ENCODE results near the gene PCED1A.

PCED1A gene

DNA sequence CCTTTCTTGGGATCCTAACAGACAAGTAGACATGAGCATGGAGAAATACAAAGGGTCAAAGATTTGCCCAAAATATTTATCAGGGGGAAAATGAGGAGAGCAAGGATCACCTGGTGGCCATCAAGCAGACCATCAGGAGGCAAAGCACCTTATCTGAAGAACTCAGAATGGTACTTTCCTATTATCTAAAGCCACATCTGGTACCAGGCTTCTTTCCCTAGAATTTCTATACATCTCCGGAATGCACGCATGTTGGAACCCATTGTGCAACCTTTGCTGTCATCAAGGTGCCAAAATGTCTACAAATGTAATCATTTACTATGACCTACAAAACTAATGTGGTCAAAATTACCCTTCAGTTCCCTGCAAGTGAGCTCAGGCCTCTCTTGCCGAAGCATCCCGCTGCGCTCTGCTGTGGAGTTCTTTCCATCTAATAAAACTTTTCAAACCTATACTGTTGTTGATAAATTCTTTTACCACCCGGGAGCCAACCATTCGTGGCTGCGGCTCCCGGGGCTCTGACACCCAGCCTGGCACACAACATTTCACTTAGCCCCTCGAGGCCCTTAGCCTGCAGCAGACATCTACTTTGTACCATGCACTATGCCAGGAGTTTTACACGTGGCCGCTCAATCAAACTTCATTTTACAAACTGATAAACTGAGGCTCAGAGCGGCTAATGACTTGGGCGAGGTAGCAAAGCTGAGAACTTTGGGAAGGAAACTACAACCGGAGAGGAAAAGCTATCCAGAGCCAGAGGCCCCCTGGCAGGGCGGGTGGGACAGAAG, 36.2 kb downstream of the PCED1A start:
- DNase-seq (ENCODE audit: low spot score): no peak

GRCh38 chr20:2801286-2801728, 39.1 kb downstream of the PCED1A start:
- no peak for DNase-seq (ENCODE audit: low spot score)

DNA sequence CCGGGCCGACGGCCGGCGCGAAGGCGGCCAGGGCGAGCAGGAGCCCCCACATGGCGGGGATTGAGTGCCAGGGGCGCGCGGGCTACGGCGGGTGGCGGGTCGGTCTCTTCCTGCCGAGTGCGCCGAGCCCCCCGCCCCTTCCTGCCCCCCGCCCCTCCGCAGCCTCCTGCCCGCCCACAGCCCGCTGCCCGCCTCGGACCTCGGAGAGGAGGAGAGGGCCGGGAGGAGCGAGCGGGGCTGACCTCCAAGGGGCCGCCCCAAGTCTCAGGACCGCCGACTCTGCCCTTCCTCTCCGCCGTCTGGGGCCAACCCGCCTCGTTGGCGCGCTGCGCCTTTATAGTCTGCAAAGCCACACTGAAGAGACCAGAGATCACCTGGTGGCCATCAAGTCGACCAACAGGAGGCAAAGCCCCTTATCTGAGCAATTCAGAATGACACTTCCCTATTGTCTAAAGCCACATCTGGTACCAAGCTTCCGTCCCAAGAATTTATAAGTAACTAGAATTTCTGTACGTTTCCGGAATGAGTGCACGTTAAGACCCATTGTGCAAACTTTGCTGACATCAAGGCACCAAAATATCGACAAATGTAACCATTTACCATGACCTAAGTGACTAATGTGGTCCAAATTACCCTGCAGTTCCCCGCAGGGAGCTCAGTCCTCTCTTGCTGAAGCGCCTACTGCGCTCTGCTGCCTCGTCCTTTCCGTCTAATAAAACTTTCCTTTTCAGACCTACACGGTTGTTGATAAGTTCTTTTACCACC, 39.8 kb downstream of the PCED1A start, which contains the start of gene CPXM1:
CPXM1 (minus strand) TSS at position 107 of the 765 bp plus-strand sequence; CDS start at position 52, 55 bp downstream.
- DNase-seq (ENCODE audit: low spot score): no peak

DNA sequence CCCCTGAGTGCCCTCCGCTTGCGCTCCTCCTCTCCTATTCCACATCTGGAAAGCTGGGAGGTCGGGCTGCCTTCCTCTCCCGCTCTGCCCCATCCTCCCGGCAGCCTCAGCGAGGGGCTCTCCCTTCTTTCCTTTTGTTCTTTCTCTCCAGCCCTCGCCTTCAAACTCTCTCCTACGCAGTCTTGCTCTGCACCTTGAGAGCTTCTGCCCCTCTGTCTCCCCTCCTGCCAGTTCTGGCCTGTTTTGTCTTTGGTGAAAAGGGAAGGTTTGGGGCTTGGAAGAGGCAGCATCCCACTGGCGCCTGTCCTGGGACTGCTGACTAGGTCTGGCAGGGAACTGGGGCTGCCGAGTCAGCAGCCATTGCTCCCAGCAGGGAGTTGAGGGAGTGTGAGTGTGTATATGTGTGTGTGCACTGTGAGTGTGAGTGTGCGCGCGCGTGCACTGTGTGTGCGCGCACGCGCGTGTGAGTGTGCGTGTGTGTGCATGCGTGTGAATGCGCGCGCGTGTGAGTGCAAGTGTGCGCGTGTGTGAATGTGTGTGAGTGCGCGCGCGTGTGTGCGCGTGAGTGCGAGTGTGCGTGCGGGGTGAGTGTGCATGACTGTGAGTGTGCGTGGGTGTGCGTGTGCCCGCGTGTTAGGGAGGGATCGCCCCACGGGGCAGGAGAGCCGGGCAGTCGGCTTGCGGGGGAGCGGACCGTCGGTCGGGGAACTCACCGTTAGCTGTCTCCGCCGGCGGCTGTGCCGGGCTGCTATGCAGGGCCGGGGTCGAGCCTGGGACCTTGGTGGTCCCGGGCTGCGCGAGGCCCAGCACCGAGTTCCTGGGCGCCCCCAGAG, 40.6 kb downstream of the PCED1A start:
- DNase-seq (ENCODE audit: low spot score): no peak

- no peak for DNase-seq (ENCODE audit: low spot score)
These were observed 41.2 kb downstream of the PCED1A start for GRCh38 chr20:2799271-2799670.

DNA sequence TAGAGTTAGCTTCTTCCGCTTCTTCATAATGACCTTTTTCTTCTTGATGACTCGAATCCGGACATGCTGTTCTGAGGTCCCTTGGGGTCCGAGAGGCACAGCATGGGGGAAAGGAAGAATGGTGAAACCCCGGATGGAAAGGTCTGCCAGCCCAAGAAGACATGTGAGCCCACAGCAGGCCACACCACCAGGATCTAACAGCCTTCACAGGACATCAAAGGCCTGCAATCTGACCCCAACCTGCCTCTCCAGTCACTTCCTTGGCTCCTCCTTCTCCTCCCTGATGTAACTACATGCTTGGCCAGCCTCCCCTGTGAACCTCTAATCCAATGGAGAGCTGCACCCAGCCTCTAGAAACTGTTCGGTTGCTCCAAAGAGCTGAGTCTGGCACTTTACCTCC, 41.6 kb downstream of the PCED1A start:
- no peak for DNase-seq (ENCODE audit: low spot score)

DNA sequence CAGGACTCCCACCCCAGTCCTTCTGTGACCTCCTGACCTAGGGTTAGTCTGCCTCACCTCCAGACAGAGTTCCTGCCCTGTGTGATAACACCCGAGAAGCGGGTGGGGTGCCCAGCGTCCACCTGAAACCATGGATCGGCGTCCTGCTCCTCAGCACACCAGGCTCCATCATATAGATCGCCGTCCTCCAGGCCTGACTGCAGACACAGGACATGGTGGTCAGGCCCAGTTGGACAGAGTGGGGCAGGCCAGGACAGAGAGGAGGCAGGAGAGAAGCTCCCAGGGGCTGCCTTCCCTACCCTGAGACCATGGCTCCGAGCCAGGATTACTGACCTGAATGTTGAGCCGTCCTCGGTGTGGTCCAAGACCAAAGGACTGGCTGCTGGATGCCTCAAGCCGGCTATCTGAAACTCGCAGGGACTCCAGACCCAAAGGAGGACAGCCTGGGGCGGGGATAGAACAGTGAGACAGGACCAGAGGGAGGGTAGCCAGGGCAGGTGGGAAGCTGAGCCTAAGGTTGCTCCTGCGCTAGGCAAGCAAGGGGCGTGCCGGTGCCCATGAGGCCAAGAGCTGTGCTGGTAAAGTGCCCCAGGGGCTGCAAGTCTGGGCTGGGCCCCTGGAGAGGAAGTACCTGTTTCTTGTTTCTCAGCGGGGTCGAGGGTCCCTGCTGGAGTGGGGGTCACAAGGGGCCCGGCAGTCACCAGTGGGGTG, 42.2 kb downstream of the PCED1A start:
- DNase-seq (ENCODE audit: low spot score): no peak

DNA sequence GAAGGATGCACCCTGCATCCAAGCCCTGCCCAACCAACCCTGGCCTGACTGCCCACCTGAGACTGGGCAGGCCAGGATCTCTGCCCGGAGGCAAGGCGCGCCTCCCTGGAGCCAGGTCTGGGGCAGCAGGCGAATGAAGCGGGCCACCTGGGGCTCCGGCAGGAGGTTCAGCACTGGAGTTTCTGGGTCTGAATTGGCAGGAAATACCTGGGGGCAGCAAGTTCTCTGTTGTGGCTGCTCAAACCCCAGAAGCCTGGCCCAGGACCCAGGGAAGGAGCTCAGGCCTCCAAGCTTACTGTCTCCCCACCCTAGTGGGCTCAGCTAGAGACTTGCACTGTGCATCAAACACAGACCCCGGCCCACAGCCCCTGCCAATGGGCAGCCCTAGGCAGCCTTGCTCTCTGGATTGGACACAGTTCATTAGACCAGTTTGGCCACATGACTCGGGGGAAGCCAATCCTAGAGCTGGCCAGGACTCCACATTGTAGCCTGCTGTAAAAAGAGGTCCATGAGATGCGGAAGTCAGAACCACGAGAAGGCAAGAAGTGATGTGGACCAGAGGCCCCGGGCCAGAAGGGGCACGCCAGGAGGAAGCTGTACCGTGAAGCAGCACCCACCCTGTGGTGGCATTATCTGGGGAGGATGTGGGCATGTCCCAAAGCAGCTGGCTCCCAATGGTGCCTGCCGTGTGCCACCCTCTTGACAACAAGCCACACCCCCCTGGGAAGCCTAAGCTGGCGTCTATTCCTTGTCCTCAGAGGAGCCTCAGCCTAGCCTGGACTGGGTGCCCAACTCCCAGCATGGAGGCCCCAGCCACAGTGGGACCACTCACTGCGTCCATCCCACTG, 43.1 kb downstream of the PCED1A start:
- DNase-seq (ENCODE audit: low spot score): no peak

DNA sequence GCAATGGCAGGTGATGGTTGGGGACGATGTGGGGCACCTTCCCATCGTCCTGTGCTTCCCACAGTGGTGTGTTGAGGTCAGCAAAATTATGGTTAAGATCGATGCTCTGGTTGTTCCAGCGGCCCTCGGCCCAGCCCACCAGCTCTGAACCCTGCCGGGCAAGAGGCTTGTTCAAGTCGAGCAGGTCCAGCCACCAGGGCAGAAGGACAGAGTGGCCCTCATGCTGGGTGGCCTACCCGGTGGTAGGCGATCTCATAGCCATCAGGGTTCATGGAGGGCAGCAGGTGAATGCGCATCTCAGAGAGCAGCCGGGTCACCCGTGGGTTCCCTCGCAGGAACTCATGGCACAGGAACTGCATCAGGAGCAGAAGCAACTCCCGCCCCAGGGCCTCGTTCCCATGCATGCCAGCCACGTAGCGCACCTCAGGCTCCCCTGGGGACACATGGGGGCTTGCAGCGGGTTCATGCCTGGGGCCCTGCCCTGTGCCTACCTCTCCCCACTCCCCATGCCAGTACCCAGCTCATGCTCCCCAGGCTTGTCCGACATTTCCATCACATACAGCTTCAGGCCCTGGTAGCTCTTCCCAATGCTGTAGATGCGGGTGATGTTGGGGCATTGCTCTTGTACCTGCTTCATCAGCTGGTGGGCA, 44.3 kb downstream of the PCED1A start:
- DNase-seq (ENCODE audit: low spot score): no peak

DNA sequence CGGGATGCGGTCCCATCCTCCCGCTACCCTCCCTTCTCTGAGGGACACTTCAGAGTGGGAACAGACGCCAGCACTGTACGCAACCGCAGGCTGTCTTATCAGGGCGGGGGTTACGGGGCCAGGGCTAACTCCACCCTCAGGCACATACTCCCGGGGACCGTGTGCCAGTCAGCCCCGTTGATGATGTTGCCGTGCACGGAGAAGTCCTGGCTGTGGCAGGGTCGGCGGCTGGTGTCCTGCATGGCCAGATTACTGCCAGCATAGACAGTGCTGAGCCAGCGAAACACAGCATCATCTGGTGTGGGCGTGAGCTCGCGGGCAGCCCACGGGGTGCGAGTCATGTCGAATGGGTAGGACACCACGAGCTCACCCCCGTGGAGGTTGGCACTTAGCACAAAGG, 45.0 kb downstream of the PCED1A start:
- DNase-seq (ENCODE audit: low spot score): no peak

DNA sequence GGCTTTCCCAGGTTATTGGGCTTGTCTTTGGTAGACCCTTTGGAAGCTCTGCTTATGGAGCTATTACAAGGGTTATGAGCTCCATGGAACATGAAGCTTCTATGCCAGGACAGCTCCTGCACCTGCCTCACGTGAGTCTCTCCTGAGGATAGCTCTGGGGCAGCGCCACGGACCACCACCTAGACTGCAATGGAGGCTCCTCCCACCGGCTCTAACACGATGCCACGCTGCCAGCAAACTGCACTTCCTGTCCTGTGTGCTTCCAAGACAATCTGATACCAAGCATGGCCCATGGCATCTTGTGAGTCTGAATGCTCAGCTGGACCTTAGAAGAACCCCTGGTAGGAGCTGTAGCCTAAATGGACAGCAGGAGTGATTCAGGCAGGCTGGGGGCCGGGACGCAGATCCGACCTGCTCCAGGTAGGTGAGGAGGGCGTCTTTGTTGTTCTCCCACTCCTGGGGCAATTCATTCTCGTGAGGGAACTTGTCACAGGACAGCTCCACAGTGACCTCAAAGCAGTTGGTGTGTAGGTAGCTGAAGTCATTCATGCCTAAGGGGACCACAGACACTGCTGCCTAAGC, 45.5 kb downstream of the PCED1A start:
- DNase-seq (ENCODE audit: low spot score): no peak

- DNase-seq (ENCODE audit: low spot score): no peak
These were observed 46.2 kb downstream of the PCED1A start for GRCh38 chr20:2794202-2794748.

- DNase-seq (ENCODE audit: low spot score): no peak
These were observed 47.0 kb downstream of the PCED1A start for GRCh38 chr20:2793471-2793870.

Data from RKO (cell line).